ENCODE results near the gene GTF2B. TPM values are rescaled to one million over a fixed set of nuclear protein-coding genes. Genes with fewer than 3 reads are reported as not detected.
"Not testable (repeated sequence)": the region's sequence is repeated elsewhere in the genome, so short reads cannot be mapped to it uniquely, and the experiment has no call there.

The GTF2B gene
- total and polyA plus RNA-seq, 2 donors (not counting 1 experiment from before 2014, with no cell fraction given): 29.2 to 32.0 TPM

DNA sequence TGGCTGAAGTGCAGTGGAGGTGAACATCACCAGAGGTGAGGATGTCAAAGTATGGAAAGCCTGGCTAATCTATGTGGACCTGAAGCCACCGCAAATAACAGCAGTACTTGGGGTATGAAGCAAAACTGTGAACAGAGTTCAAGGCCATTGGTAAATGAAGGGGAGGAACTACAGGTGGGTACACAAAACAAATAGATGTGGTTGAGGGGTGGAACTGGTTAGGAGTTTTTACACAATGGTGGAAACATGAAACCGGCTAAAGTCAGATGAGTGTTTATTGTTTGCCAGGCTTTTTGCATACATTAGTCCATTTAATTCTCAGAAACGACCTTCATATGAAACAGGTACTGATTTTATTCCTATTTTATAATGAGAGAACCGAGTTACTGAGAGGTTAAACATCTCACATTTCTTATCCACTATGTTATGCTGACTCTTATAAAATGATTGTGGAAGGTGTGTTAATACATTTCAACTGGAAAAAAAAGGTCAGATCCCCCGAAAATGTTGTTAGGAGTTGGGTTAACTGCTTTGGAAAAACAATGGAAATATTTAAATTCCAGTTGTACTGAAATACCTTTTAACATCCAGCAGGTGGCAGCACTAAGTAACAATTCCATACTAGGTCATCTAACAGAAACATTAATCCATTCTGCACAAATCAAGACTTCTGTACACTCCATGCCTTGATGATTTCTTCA, 44.3 kb upstream of the GTF2B start:
- Histone ChIP-seq H3K27me3 (replicated peaks in 1 of 4; ENCODE audit: control extremely low read depth in 1 of 4, control insufficient read depth in 3 of 4, insufficient read depth in 4 of 4, low read length in 3 of 4) (no peaks in the 10 kb centered on the region), H2AFZ (ENCODE audit: insufficient read depth, low read depth, low read length, poor library complexity, severe bottlenecking) (no peak overlapping the region), H4K20me1 (ENCODE audit: control insufficient read depth, insufficient read depth, low read length, poor library complexity, severe bottlenecking) (no peaks in the 10 kb centered on the region), H3K27ac (ENCODE audit: low read length in 2 of 2) (no peak overlapping the region), H3K9ac (ENCODE audit: low read length) (no peak overlapping the region), H3K4me3 (ENCODE audit: control extremely low read depth in 1 of 5, extremely low read depth in 1 of 5, insufficient read depth in 1 of 5, low read depth in 2 of 5, low read length in 4 of 5) (no peak overlapping the region), H3K4me1 (ENCODE audit: control insufficient read depth in 2 of 2, insufficient read depth in 2 of 2, low read length in 2 of 2) (no peaks in the 10 kb centered on the region), H3K9me3 (ENCODE audit: control extremely low read depth in 1 of 3, control insufficient read depth in 2 of 3, insufficient read depth in 1 of 3, low read length in 2 of 3) (no peaks in the 10 kb centered on the region), H3K36me3 (replicated peaks in 1 of 2; ENCODE audit: control extremely low read depth in 1 of 2, control insufficient read depth in 1 of 2, extremely low read depth in 1 of 2, insufficient read depth in 2 of 2, low read length in 1 of 2) (peaks cover 8 to 41% of the 10 kb centered on the region in 2 experiments), H3K79me2 (ENCODE audit: control insufficient read depth, insufficient read depth, low read length) (no peaks in the 10 kb centered on the region), H3K4me2 (replicated peaks; ENCODE audit: low read depth, low read length, poor library complexity, severe bottlenecking) (no peak overlapping the region)
- no peaks in the 10 kb centered on the region for H3K27me3 Mint-ChIP-seq
- H3K27ac Mint-ChIP-seq: no peak overlapping the region
- H3K4me1 Mint-ChIP-seq: no peaks in the 10 kb centered on the region
- intact Hi-C loops (cut with micrococcal nuclease): loop anchor here (1.0 kb wide), 1 partner anchor 520 kb away; no protein-coding TSS in a partner anchor
- peaks cover 2% of the 10 kb centered on the region for H3K9me3 Mint-ChIP-seq (ENCODE audit: insufficient read depth)
- ChIA-PET CTCF (interaction anchor here (0.8 to 1.0 kb wide), 3 partner anchors 9 to 105 kb away, joined by 3 read pairs; no protein-coding TSS in a partner anchor), POLR2A (no interaction called here)
- H3K4me3 Mint-ChIP-seq: no peak overlapping the region
- ATAC-seq (ENCODE audit: low read depth) (peak; percentile 45), DNase-seq (peak; percentile 55)
- no peak for TF ChIP-seq EZH2 (IDR thresholded peaks at IDR 0.05; ENCODE audit: borderline replicate concordance, insufficient read depth, low read depth, low read length, poor library complexity, severe bottlenecking)
- TF ChIP-seq, protein P1, sequence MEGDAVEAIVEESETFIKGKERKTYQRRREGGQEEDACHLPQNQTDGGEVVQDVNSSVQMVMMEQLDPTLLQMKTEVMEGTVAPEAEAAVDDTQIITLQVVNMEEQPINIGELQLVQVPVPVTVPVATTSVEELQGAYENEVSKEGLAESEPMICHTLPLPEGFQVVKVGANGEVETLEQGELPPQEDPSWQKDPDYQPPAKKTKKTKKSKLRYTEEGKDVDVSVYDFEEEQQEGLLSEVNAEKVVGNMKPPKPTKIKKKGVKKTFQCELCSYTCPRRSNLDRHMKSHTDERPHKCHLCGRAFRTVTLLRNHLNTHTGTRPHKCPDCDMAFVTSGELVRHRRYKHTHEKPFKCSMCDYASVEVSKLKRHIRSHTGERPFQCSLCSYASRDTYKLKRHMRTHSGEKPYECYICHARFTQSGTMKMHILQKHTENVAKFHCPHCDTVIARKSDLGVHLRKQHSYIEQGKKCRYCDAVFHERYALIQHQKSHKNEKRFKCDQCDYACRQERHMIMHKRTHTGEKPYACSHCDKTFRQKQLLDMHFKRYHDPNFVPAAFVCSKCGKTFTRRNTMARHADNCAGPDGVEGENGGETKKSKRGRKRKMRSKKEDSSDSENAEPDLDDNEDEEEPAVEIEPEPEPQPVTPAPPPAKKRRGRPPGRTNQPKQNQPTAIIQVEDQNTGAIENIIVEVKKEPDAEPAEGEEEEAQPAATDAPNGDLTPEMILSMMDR (IDR thresholded peaks at IDR 0.05): peak; percentile 86
- 100% methylated on average over 1 of the region's 5 CpGs for WGBS (ENCODE audit: insufficient coverage)

DNA sequence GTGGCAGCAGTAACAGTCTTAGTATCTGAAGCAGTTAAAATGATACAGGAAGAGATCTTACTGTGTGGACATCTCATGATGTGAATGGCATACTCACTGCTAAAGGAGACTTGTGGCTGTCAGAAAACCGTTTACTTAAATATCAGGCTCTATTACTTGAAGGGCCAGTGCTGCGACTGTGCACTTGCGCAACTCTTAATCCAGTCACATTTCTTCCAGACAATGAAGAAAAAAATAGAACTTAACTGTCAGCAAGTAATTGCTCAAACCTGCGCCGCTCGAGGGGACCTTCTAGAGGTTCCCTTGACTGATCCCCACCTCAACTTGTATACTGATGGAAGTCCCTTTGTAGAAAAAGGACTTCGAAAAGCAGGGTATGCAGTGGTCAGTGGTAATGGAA, 38.8 kb upstream of the GTF2B start:
- peaks cover 8 to 35% of the 10 kb centered on the region in 2 experiments for H3K36me3 ChIP-seq (replicated peaks in 1 of 2; ENCODE audit: control extremely low read depth in 1 of 2, control insufficient read depth in 1 of 2, extremely low read depth in 1 of 2, insufficient read depth in 2 of 2, low read length in 1 of 2)
- DNase-seq; H3K27me3 ChIP-seq (replicated peaks in 1 of 4; ENCODE audit: control extremely low read depth in 1 of 4, control insufficient read depth in 3 of 4, insufficient read depth in 4 of 4, low read length in 3 of 4); H3K4me1 Mint-ChIP-seq; H3K9me3 ChIP-seq (ENCODE audit: control extremely low read depth in 1 of 3, control insufficient read depth in 2 of 3, insufficient read depth in 1 of 3, low read length in 2 of 3); H3K4me1 ChIP-seq (ENCODE audit: control insufficient read depth in 2 of 2, insufficient read depth in 2 of 2, low read length in 2 of 2); H4K20me1 ChIP-seq (ENCODE audit: control insufficient read depth, insufficient read depth, low read length, poor library complexity, severe bottlenecking); H3K4me2 ChIP-seq (replicated peaks; ENCODE audit: low read depth, low read length, poor library complexity, severe bottlenecking); CTCF ChIA-PET; H3K79me2 ChIP-seq (ENCODE audit: control insufficient read depth, insufficient read depth, low read length); H2AFZ ChIP-seq (ENCODE audit: insufficient read depth, low read depth, low read length, poor library complexity, severe bottlenecking); H3K27ac ChIP-seq (ENCODE audit: low read length in 2 of 2); H3K4me3 Mint-ChIP-seq; intact Hi-C loops (cut with micrococcal nuclease); ATAC-seq (ENCODE audit: low read depth); H3K27ac Mint-ChIP-seq; H3K9ac ChIP-seq (ENCODE audit: low read length); H3K9me3 Mint-ChIP-seq (ENCODE audit: insufficient read depth); POLR2A ChIA-PET; H3K27me3 Mint-ChIP-seq; H3K4me3 ChIP-seq (ENCODE audit: control extremely low read depth in 1 of 5, extremely low read depth in 1 of 5, insufficient read depth in 1 of 5, low read depth in 2 of 5, low read length in 4 of 5): not testable (repeated sequence)
- WGBS (ENCODE audit: insufficient coverage): 94% methylated on average over 3 of the region's 7 CpGs
